IPS-18a (cell line): Measurements from ENCODE around the gene FAM184A.

Source experiments
- H3K27ac ChIP-seq: one replicate; pipeline ENCODE4 v1.5.1; 2013; ENCODE audit warnings: low read length
- H3K27me3 ChIP-seq: one replicate; pipeline ENCODE4 v1.6.1; 2013; ENCODE audit warnings: mild to moderate bottlenecking, low read length; ENCODE audit not compliant: control insufficient read depth, insufficient read depth
- H3K36me3 ChIP-seq: one replicate; pipeline ENCODE4 v1.6.1; 2013; ENCODE audit warnings: low read depth, low read length; ENCODE audit not compliant: control insufficient read depth
- H3K4me1 ChIP-seq: one replicate; pipeline ENCODE4 v1.6.1; 2013; ENCODE audit warnings: low read depth, low read length; ENCODE audit not compliant: control insufficient read depth
- H3K4me3 ChIP-seq: one replicate; pipeline ENCODE4 v1.5.1; 2013; ENCODE audit warnings: low read length
- H3K9ac ChIP-seq: one replicate; pipeline ENCODE4 v1.6.1; 2013; ENCODE audit warnings: mild to moderate bottlenecking, low read length, moderate library complexity
- H3K9me3 ChIP-seq: one replicate; pipeline ENCODE4 v1.6.1; 2013; ENCODE audit warnings: low read depth, low read length; ENCODE audit not compliant: control insufficient read depth

FAM184A gene

GRCh38 chr6:119096721-119097565 is 18.5 kb upstream of the FAM184A start:
- Histone ChIP-seq H3K9ac (no peak overlapping the region), H3K36me3 (no peaks in the 10 kb centered on the region), H3K4me3 (no peak overlapping the region), H3K27ac (no peak overlapping the region), H3K27me3 (no peaks in the 10 kb centered on the region), H3K4me1 (no peaks in the 10 kb centered on the region), H3K9me3 (no peaks in the 10 kb centered on the region)

GRCh38 chr6:119090256-119090655 is 11.8 kb upstream of the FAM184A start:
- no peaks in the 10 kb centered on the region for H3K27me3 ChIP-seq
- H3K27ac ChIP-seq = no peak overlapping the region
- no peaks in the 10 kb centered on the region for H3K9me3 ChIP-seq
- no peaks in the 10 kb centered on the region for H3K36me3 ChIP-seq
- no peak overlapping the region for H3K4me3 ChIP-seq
- H3K4me1 ChIP-seq = no peaks in the 10 kb centered on the region
- H3K9ac ChIP-seq = no peak overlapping the region

GRCh38 chr6:119084784-119085183 is 6.3 kb upstream of the FAM184A start:
- H3K36me3 ChIP-seq = no peaks in the 10 kb centered on the region
- peaks cover 11% of the 10 kb centered on the region for H3K9me3 ChIP-seq
- no peaks in the 10 kb centered on the region for H3K4me1 ChIP-seq
- no peak overlapping the region for H3K9ac ChIP-seq
- H3K27me3 ChIP-seq = peaks cover 6% of the 10 kb centered on the region
- no peak overlapping the region for H3K27ac ChIP-seq
- no peak overlapping the region for H3K4me3 ChIP-seq

- Histone ChIP-seq H3K36me3 (no peaks in the 10 kb centered on the region), H3K27me3 (peaks cover 17% of the 10 kb centered on the region), H3K9ac (no peak overlapping the region), H3K9me3 (peaks cover 11% of the 10 kb centered on the region), H3K27ac (no peak overlapping the region), H3K4me1 (peaks cover 5% of the 10 kb centered on the region), H3K4me3 (no peak overlapping the region)
Measured at GRCh38 chr6:119083007-119083406, 4.5 kb upstream of the FAM184A start.

GRCh38 chr6:119079283-119079809 is 882 bp upstream of the FAM184A start:
- peak overlapping the region; percentile 57 for H3K9ac ChIP-seq
- no peak overlapping the region for H3K27ac ChIP-seq
- H3K36me3 ChIP-seq = no peaks in the 10 kb centered on the region
- peaks cover 11% of the 10 kb centered on the region for H3K4me1 ChIP-seq
- H3K4me3 ChIP-seq = peak overlapping the region; percentile 67
- H3K9me3 ChIP-seq = peaks cover 11% of the 10 kb centered on the region
- H3K27me3 ChIP-seq = peaks cover 30% of the 10 kb centered on the region

GRCh38 chr6:119077643-119078375 is 655 bp downstream of the FAM184A start:
- H3K27me3 ChIP-seq = peaks cover 30% of the 10 kb centered on the region
- peak overlapping the region; percentile 67 for H3K4me3 ChIP-seq
- peak overlapping the region; percentile 21 for H3K9ac ChIP-seq
- H3K9me3 ChIP-seq = peaks cover under 1% of the 10 kb centered on the region
- no peaks in the 10 kb centered on the region for H3K36me3 ChIP-seq
- no peak overlapping the region for H3K27ac ChIP-seq
- H3K4me1 ChIP-seq = peaks cover 11% of the 10 kb centered on the region

- Histone ChIP-seq H3K36me3 (no peaks in the 10 kb centered on the region), H3K4me1 (peaks cover 11% of the 10 kb centered on the region), H3K27me3 (peaks cover 30% of the 10 kb centered on the region), H3K27ac (no peak overlapping the region), H3K4me3 (peak overlapping the region; percentile 67), H3K9ac (peak overlapping the region; percentile 21), H3K9me3 (no peaks in the 10 kb centered on the region)
Measured at GRCh38 chr6:119077391-119077642, 1.1 kb downstream of the FAM184A start.

- peak overlapping the region; percentile 67 for H3K4me3 ChIP-seq
Measured at GRCh38 chr6:119076576-119077390, 1.7 kb downstream of the FAM184A start.

GRCh38 chr6:119076173-119076572 is 2.3 kb downstream of the FAM184A start:
- Histone ChIP-seq H3K36me3 (no peaks in the 10 kb centered on the region), H3K27me3 (peaks cover 30% of the 10 kb centered on the region), H3K27ac (no peak overlapping the region), H3K4me1 (peaks cover 11% of the 10 kb centered on the region), H3K9ac (no peak overlapping the region), H3K9me3 (no peaks in the 10 kb centered on the region), H3K4me3 (no peak overlapping the region)

More at GRCh38 chr6:119076576-119077390, 1.7 kb downstream of the FAM184A start:
- H3K4me1 ChIP-seq = peaks cover 11% of the 10 kb centered on the region
- no peak overlapping the region for H3K27ac ChIP-seq
- H3K36me3 ChIP-seq = no peaks in the 10 kb centered on the region
- H3K9me3 ChIP-seq = no peaks in the 10 kb centered on the region
- peaks cover 30% of the 10 kb centered on the region for H3K27me3 ChIP-seq
- H3K9ac ChIP-seq = no peak overlapping the region

GRCh38 chr6:119075200-119075981 is 3.1 kb downstream of the FAM184A start:
- Histone ChIP-seq H3K9ac (no peak overlapping the region), H3K36me3 (no peaks in the 10 kb centered on the region), H3K9me3 (no peaks in the 10 kb centered on the region), H3K27ac (no peak overlapping the region), H3K4me3 (no peak overlapping the region), H3K4me1 (peaks cover 11% of the 10 kb centered on the region), H3K27me3 (peaks cover 29% of the 10 kb centered on the region)
